OCI-LY3 (cell line): Measurements from ENCODE around the gene HOXA9.

Experiments
- H2AFZ ChIP-seq: fragments of 200-600, 300-600 bp; shearing (Covaris generic); 2 replicates; pipeline ENCODE4 v1.6.0; 2014; ENCODE audit warnings: antibody characterized with exemption, low read depth, low read length
- H3K27ac ChIP-seq: fragments of 200-600, 300-600 bp; sonication (generic); 2 replicates; pipeline ENCODE4 v1.5.1; 2014; ENCODE audit warnings: mild to moderate bottlenecking, low read length, moderate library complexity, mixed read lengths
- H3K27me3 ChIP-seq: fragments of 200-600, 300-600 bp; sonication (generic); 2 replicates; pipeline ENCODE4 v1.6.1; 2014; ENCODE audit warnings: low read depth, low read length, mixed read lengths
- H3K36me3 ChIP-seq: fragments of 200-600, 300-600 bp; sonication (generic); replicated peaks from 2 replicates; pipeline ENCODE3; 2014; ENCODE audit warnings: low read depth, low read length, mixed read lengths
- H3K4me1 ChIP-seq: fragments of 300-600, 200-600 bp; sonication (generic); 2 replicates; pipeline ENCODE4 v1.6.1; 2014; ENCODE audit warnings: low read length, mixed read lengths
- H3K4me2 ChIP-seq: fragments of 200-600, 300-600 bp; sonication (generic); 2 replicates; pipeline ENCODE4 v1.6.1; 2014; ENCODE audit warnings: low read length, mixed read lengths
- H3K4me3 ChIP-seq: fragments of 300-600, 200-600 bp; sonication (generic); 2 replicates; pipeline ENCODE4 v1.5.1; 2014; ENCODE audit warnings: antibody characterized with exemption, mild to moderate bottlenecking, low read length, moderate library complexity
- H3K79me2 ChIP-seq: fragments of 300-600, 200-600 bp; shearing (Covaris generic); 2 replicates; pipeline ENCODE4 v1.6.1; 2014; ENCODE audit warnings: mild to moderate bottlenecking, low read length, mixed read lengths
- H3K9ac ChIP-seq: fragments of 300-600, 200-600 bp; shearing (Covaris generic); 2 replicates; pipeline ENCODE4 v1.6.0; 2014; ENCODE audit warnings: mild to moderate bottlenecking, low read length, moderate library complexity
- H3K9me3 ChIP-seq: fragments of 200-600, 300-600 bp; shearing (Covaris generic); 2 replicates; pipeline ENCODE4 v1.6.1; 2014; ENCODE audit warnings: low read length, mixed read lengths; ENCODE audit not compliant: insufficient read depth
- H4K20me1 ChIP-seq: fragments of 200-600, 300-600 bp; sonication (generic); 2 replicates; pipeline ENCODE4 v1.6.1; 2016; ENCODE audit warnings: low read length, mixed read lengths; ENCODE audit not compliant: insufficient read depth
- CTCF ChIP-seq: fragments of 200-600, 300-600 bp; sonication (generic); IDR thresholded peaks from 2 replicates; pipeline ENCODE4 v1.5.1; 2014; ENCODE audit warnings: antibody characterized with exemption, low read length, low read depth
- EZH2phosphoT487 ChIP-seq: fragments of 200-600 bp; shearing (Covaris generic); IDR thresholded peaks from 2 replicates; pipeline ENCODE4 v1.6.1; 2018; ENCODE audit warnings: antibody characterized with exemption, mixed run types, low read depth

The HOXA9 gene

GRCh38 chr7:27183682-27184336 lies 18.5 kb upstream of the HOXA9 start:
- Histone ChIP-seq H3K4me2 (no peak overlapping the region), H3K9me3 (no peaks in the 10 kb centered on the region), H3K27me3 (no peaks in the 10 kb centered on the region), H2AFZ (no peak overlapping the region), H3K27ac (no peak overlapping the region), H3K36me3 (no peaks in the 10 kb centered on the region), H3K79me2 (no peaks in the 10 kb centered on the region), H3K9ac (no peak overlapping the region), H4K20me1 (no peaks in the 10 kb centered on the region), H3K4me1 (no peaks in the 10 kb centered on the region), H3K4me3 (no peak overlapping the region)
- TF ChIP-seq EZH2phosphoT487 = no peak

GRCh38 chr7:27182861-27183681 lies 17.7 kb upstream of the HOXA9 start:
- H3K4me1 ChIP-seq = no peaks in the 10 kb centered on the region
- no peaks in the 10 kb centered on the region for H3K9me3 ChIP-seq
- no peak for TF ChIP-seq CTCF
- no peak for TF ChIP-seq EZH2phosphoT487
- H4K20me1 ChIP-seq = no peaks in the 10 kb centered on the region
- no peaks in the 10 kb centered on the region for H3K36me3 ChIP-seq
- H3K27me3 ChIP-seq = no peaks in the 10 kb centered on the region
- no peak overlapping the region for H3K4me2 ChIP-seq
- H3K9ac ChIP-seq = no peak overlapping the region
- H2AFZ ChIP-seq = no peak overlapping the region
- H3K79me2 ChIP-seq = no peaks in the 10 kb centered on the region
- H3K4me3 ChIP-seq = no peak overlapping the region
- no peak overlapping the region for H3K27ac ChIP-seq

GRCh38 chr7:27182285-27182841 lies 17.0 kb upstream of the HOXA9 start:
- H3K79me2 ChIP-seq = no peaks in the 10 kb centered on the region
- H3K36me3 ChIP-seq = no peaks in the 10 kb centered on the region
- H3K27ac ChIP-seq = no peak overlapping the region
- H4K20me1 ChIP-seq = no peaks in the 10 kb centered on the region
- H3K4me3 ChIP-seq = no peak overlapping the region
- no peaks in the 10 kb centered on the region for H3K9me3 ChIP-seq
- H3K27me3 ChIP-seq = no peaks in the 10 kb centered on the region
- TF ChIP-seq CTCF = no peak
- no peak for TF ChIP-seq EZH2phosphoT487
- no peaks in the 10 kb centered on the region for H3K4me1 ChIP-seq
- no peak overlapping the region for H3K9ac ChIP-seq
- no peak overlapping the region for H2AFZ ChIP-seq
- no peak overlapping the region for H3K4me2 ChIP-seq

GRCh38 chr7:27181795-27182275 lies 16.5 kb upstream of the HOXA9 start:
- H3K27me3 ChIP-seq = no peaks in the 10 kb centered on the region
- no peak overlapping the region for H3K9ac ChIP-seq
- no peak overlapping the region for H3K27ac ChIP-seq
- TF ChIP-seq CTCF (no peak), EZH2phosphoT487 (no peak)
- no peaks in the 10 kb centered on the region for H3K36me3 ChIP-seq
- no peak overlapping the region for H3K4me3 ChIP-seq
- no peaks in the 10 kb centered on the region for H4K20me1 ChIP-seq
- H3K9me3 ChIP-seq = no peaks in the 10 kb centered on the region
- H3K4me1 ChIP-seq = no peaks in the 10 kb centered on the region
- H2AFZ ChIP-seq = no peak overlapping the region
- H3K4me2 ChIP-seq = no peak overlapping the region
- no peaks in the 10 kb centered on the region for H3K79me2 ChIP-seq
